Mesothelial cell of epicardium (in vitro differentiated cells): ENCODE results near the gene ATP8B1. TPM values are rescaled to one million over a fixed set of nuclear protein-coding genes. Genes with fewer than 3 reads are reported as not detected.

Experiments used
- DNase-seq, 2 experiments: peaks; one replicate each; pipeline ENCODE4 v3.0.0; 2021; ENCODE audit warnings: low spot score in 2 of 2; ENCODE audit not compliant: unreplicated experiment in 2 of 2
- H3K27ac Mint-ChIP-seq: 2 replicates; pipeline ENCODE4 v1.8.0; 2021; ENCODE audit warnings: mixed read lengths
- H3K27me3 Mint-ChIP-seq: 2 replicates; pipeline ENCODE4 v1.8.0; 2021; ENCODE audit warnings: low read depth, mixed read lengths
- H3K36me3 Mint-ChIP-seq: 2 replicates; pipeline ENCODE4 v1.8.0; 2021; ENCODE audit warnings: mixed read lengths
- H3K4me1 Mint-ChIP-seq: 2 replicates; pipeline ENCODE4 v1.8.0; 2021; ENCODE audit warnings: mixed read lengths
- H3K4me3 Mint-ChIP-seq: 2 replicates; pipeline ENCODE4 v1.8.0; 2021; ENCODE audit warnings: mild to moderate bottlenecking, moderate library complexity, mixed read lengths
- H3K9me3 Mint-ChIP-seq: 2 replicates; pipeline ENCODE4 v1.8.0; 2021; ENCODE audit warnings: mixed read lengths
- CTCF ChIP-seq: fragments of 200-600 bp; sonication (generic); IDR thresholded peaks from one replicate; pipeline ENCODE4 v1.5.0; 2021; ENCODE audit warnings: antibody characterized with exemption; ENCODE audit not compliant: unreplicated experiment
- total RNA-seq: library from RNA; stranded (reverse); gene quantifications from 3 replicates; pipeline ENCODE4 v1.2.1, GENCODE V29; 2021

Gene ATP8B1
- total RNA-seq, 1 donor from 2014 or later, result 14.1 TPM

GRCh38 chr18:57771193-57771592, 31.9 kb downstream of the ATP8B1 start:
- Mint-ChIP-seq H3K27me3 (no peaks in the 10 kb centered on the region), H3K4me3 (no peak overlapping the region), H3K27ac (peak overlapping the region; percentile 90), H3K9me3 (no peaks in the 10 kb centered on the region), H3K36me3 (no peaks in the 10 kb centered on the region), H3K4me1 (peaks cover 52% of the 10 kb centered on the region)
- DNase-seq, result no peak
- TF ChIP-seq CTCF, result no peak

- Mint-ChIP-seq H3K4me3 (no peak overlapping the region), H3K27me3 (no peaks in the 10 kb centered on the region), H3K27ac (no peak overlapping the region), H3K36me3 (no peaks in the 10 kb centered on the region), H3K4me1 (peaks cover 50% of the 10 kb centered on the region), H3K9me3 (no peaks in the 10 kb centered on the region)
- TF ChIP-seq CTCF, result no peak
- DNase-seq, result no peak
These were observed 34.4 kb downstream of the ATP8B1 start for GRCh38 chr18:57768537-57769326.

GRCh38 chr18:57767259-57768050, 35.7 kb downstream of the ATP8B1 start:
- Mint-ChIP-seq H3K4me3 (no peak overlapping the region), H3K36me3 (no peaks in the 10 kb centered on the region), H3K9me3 (no peaks in the 10 kb centered on the region)

GRCh38 chr18:57764995-57765394, 38.1 kb downstream of the ATP8B1 start:
- Mint-ChIP-seq H3K4me3 (no peak overlapping the region), H3K36me3 (peaks cover 5% of the 10 kb centered on the region), H3K27me3 (no peaks in the 10 kb centered on the region), H3K9me3 (peaks cover 5% of the 10 kb centered on the region), H3K4me1 (peaks cover 18% of the 10 kb centered on the region), H3K27ac (no peak overlapping the region)
- DNase-seq, result no peak
- no peak for TF ChIP-seq CTCF

More at GRCh38 chr18:57767259-57768050, 35.7 kb downstream of the ATP8B1 start:
- Mint-ChIP-seq H3K27ac (no peak overlapping the region), H3K27me3 (no peaks in the 10 kb centered on the region), H3K4me1 (peaks cover 41% of the 10 kb centered on the region)
- TF ChIP-seq CTCF, result no peak
- no peak for DNase-seq

GRCh38 chr18:57764087-57764486, 39.0 kb downstream of the ATP8B1 start:
- H3K9me3 Mint-ChIP-seq, result peaks cover 10% of the 10 kb centered on the region
- peaks cover 15% of the 10 kb centered on the region for H3K4me1 Mint-ChIP-seq
- H3K27me3 Mint-ChIP-seq, result no peaks in the 10 kb centered on the region
- peaks cover 10% of the 10 kb centered on the region for H3K36me3 Mint-ChIP-seq
- H3K4me3 Mint-ChIP-seq, result no peak overlapping the region
- no peak for TF ChIP-seq CTCF
- no peak overlapping the region for H3K27ac Mint-ChIP-seq
- DNase-seq, result no peak
